HG03342 (cell line): Measurements from ENCODE around the gene GDA.
A peak's percentile ranks its signal among the peaks of the same experiment; 100 is the strongest.
"Not testable (repeated sequence)": the region's sequence is repeated elsewhere in the genome, so short reads cannot be mapped to it uniquely, and the experiment has no call there.

ENCODE experiments used
- ATAC-seq: cut with Tn5 transposase; IDR thresholded peaks from one replicate; pipeline ENCODE4 v1.9.1; 2021; ENCODE audit warnings: mild to moderate bottlenecking, moderate library complexity; ENCODE audit not compliant: unreplicated experiment

Gene GDA

DNA sequence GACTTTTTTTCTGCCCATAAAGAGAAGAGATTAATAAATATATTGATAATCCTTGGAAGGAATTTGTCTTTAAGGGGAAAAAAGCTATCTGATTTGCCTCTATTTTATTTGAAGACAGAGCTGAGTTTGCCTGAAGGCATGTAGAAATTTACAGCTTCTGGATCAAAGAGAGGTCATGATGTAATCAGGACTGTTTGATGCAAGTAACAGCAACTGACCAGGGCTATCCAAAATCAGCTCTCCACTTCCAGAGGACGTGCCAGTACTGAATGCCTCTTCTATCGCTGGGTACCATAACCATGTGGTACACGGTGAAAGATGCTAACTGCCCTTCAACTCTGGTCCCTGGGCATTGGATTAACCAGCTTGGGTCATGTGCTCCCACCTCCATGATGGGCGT is 125.2 kb downstream of the GDA start:
- ATAC-seq = no peak

DNA sequence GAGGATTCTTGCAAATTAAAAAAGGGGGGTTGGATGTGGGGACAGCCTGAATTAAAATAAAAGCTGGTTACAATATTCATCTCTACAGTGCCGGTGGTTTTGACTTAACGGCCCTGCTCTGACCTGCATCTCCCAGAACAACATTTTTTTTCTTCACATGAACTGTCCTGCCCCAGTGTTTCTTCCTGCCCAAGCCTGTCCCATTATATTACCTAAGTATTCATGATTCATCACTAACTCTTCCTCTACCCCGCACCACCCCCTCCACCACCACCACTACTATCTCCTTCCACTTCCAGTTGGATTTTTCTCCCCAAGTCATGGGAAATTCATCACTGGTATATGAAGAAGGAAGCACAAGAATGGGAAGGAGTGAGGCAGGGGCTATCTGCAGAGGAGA is 125.7 kb downstream of the GDA start:
- ATAC-seq = no peak

DNA sequence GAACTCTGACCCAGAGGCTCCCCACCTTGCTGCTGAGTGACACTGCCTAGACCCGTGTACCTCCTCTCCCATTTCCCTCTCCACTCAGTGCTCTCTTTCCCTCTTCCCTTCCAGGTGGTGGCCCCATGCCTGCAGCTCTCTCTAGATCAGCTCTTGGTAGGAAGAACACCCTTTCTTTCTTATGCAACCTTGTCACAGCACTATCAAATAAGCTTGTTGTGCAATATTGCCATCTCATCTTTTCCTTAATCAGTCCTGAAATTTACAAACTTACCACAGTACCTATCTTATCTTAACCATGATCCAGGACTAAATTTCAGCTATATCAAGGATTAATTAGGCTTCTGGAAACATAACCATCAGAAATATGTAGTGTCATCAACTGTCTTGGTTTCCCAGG is 127.2 kb downstream of the GDA start:
- no peak for ATAC-seq

- ATAC-seq = peak; percentile 74
These were observed 129.7 kb downstream of the GDA start for GRCh38 chr9:72278959-72279358.

DNA sequence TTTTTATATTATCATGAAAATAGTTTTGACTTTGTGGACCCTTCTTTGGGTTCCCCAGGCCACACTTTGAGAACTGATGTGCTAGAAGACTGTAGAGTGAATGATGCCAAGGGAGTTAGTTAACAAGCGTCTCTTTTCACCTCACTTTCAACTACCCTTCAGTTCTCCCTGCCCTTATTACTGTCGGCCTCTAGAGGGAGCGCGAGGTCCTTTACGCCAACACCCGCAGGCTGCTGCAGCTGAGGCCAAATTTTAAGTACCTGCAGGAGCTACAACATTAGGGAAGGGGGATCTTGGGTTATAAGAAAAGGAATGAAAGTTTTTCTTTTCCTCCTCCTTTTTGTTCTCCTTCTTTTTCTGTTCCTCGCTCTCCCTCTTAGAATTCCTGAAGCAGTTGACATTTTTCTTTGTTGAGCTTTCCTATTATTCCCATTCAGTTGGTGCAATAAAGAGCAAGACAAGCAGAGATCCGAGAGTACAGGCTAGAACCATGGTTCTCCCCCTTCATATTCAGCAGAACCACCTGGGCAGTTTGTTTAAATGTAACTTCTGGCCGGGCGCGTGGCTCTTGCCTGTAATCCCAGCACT is 131.8 kb downstream of the GDA start:
- ATAC-seq = peak; percentile 88

DNA sequence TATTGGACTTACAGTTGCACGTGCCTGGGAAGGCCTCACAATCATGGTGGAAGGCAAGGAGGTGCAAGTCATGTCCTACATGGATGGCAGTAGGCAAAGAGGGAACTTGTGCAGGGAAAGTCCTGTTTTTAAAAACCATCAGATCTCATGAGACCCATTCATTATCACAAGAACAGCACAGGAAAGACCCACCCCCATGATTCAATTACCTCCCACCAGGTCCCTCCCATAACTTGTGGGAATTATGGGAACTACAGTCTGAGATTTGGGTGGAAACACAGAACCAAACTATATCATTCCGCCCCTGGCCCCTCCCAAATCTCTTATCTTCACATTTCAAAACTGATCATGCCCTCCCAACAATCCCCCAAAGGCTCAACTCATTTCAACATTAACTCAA is 140.2 kb downstream of the GDA start:
- ATAC-seq = no peak

DNA sequence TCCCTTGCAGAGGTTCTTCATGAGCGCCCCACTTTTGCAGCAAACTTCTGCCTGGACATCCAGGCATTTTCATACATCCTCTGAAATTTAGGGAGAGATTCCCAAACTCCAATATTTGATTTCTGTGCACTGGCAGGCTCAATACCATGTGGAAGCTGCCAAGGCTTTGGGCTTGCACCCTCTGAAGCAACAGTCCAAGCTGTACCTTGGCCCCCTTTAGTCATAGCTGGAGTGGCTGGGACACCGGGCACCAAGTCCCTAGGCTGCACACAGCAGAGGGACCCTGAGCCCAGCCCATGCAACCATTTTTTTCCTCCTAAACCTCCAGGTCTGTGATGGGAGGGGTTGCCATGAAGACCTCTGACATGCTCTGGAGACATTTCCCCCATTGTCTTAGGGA is 141.1 kb downstream of the GDA start:
- ATAC-seq = no peak

GRCh38 chr9:72291576-72291975 is 142.3 kb downstream of the GDA start:
- not testable (repeated sequence) for ATAC-seq

DNA sequence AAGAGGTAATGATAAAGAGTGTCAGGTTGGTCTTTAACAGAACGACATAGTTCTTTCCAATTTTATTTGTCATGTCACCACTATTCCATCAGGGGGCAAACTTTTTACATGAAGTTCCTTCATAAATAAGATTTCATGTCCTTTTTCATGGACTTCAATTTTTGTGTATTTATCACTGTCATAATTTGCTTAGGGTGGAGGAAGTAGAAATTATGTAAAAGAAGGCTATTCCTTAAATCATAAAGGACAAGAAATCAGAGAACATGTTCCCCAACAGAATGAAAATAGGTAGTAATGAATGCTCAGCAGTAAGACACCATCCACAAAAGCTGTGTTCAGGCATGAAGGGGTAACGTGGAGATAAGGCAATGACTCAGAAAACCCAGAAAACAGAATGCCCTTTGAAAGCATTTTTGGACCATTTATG is 143.0 kb downstream of the GDA start:
- no peak for ATAC-seq

- ATAC-seq = no peak
These were observed 143.8 kb downstream of the GDA start for GRCh38 chr9:72292874-72293607.

DNA sequence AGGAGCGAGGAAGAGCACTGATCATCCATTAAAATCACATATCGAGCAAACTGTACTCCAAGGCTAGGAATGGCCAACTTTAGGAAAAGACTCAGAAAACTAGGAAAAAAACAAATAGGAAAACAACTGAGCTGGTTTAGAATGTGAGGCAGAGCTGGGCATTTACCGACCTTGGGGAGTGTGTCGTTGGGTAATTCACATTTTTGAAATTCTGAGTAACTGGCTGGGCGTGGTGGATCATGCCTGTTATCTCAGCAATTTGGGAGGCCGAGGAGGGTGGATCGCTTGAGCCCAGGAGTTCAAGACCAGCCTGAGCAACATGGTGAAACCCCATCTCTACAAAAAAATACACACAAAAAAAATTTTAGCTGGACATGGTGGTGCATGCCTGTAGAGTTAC is 145.7 kb downstream of the GDA start:
- ATAC-seq = no peak

- ATAC-seq = no peak
These were observed 148.3 kb downstream of the GDA start for GRCh38 chr9:72297516-72297915.

- no peak for ATAC-seq
These were observed 149.9 kb downstream of the GDA start for GRCh38 chr9:72299017-72299603.

DNA sequence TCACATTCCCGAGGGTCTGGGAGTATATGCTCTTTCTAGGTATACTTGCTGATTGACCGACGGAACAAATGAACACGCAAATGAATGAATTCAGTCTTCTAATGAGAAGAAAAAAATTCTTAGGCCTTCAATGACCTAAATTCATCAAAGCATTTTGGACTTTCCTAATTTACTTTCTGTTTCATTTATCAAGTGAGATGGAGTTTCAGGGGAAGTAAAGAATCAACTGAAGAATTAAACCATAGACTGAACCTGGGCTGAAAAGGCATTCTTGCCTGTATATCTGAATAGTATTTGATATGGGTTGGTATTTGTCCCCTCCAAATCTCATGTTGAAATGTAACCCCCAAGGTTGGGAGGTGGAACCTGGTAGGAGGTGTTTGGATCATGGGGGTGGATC is 151.6 kb downstream of the GDA start:
- ATAC-seq = no peak
